ES-I3 (cell line): Measurements from ENCODE around the gene FIGN.

Source experiments
- H3K36me3 ChIP-seq: 2 replicates; pipeline ENCODE4 v1.6.1; 2013; ENCODE audit warnings: mild to moderate bottlenecking, low read length, control low read depth, moderate library complexity; ENCODE audit not compliant: insufficient read depth
- H3K4me1 ChIP-seq: 2 replicates; pipeline ENCODE4 v1.6.1; 2013; ENCODE audit warnings: mild to moderate bottlenecking, control low read depth, low read length; ENCODE audit not compliant: insufficient read depth
- H3K9ac ChIP-seq: 2 replicates; pipeline ENCODE4 v1.6.1; 2013; ENCODE audit warnings: low read depth, mild to moderate bottlenecking, low read length, moderate library complexity
- H3K9me3 ChIP-seq: 2 replicates; pipeline ENCODE4 v1.6.1; 2013; ENCODE audit warnings: mild to moderate bottlenecking, low read length, moderate library complexity; ENCODE audit not compliant: control insufficient read depth, insufficient read depth

FIGN gene

DNA sequence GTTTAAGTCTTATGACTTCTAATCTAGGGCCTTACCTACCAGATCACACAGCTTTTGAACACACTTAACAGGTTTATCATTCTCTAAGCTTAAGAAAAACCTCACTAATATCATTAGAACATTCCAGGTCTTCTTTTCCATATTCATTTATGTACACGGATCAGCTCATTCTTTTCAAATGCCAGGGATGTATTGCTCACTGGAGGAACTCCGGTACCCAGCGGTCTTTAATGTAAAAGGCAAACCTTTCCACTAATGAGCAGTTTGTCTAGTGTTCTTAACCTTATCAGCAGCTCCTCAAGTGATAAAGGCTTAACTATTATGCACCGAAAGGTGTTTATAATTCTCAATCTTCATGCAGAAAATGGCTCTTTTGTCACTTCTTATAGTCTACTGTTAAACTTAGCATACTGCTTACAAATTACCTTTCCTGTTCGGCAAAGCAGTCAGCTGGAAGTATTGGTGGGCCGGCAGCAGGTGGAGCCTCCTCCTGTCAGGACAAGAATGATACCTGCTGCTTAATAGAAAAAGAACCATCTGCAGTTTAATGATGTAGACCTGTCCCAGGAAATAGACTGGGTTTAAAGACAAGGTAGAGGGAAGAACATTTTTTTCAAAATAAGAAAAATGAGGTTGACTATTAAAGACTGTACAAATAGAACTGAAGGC lies 142.7 kb downstream of the FIGN start:
- no peaks in the 10 kb centered on the region for H3K36me3 ChIP-seq
- H3K9ac ChIP-seq, result no peak overlapping the region
- peaks cover 21% of the 10 kb centered on the region for H3K4me1 ChIP-seq
- no peaks in the 10 kb centered on the region for H3K9me3 ChIP-seq

DNA sequence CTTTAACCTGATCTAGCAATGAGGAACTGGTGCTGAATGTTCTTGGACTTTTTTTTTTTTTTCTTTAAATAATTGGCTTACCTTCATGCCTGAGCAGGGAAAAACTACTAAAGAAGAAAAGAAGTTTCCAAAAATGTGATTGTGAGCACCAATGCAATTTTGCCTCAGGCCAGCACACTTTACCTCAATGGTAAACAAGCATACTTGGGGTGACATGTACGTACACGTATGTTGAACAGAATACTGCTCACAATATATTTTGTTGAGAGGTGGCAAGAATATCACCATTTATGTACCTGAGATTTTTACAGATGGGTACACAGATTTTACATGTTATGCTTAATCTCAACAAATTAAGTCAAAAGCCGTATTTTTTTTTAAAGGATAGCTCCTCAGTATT lies 144.3 kb downstream of the FIGN start:
- Histone ChIP-seq H3K4me1 (peaks cover 21% of the 10 kb centered on the region), H3K36me3 (no peaks in the 10 kb centered on the region), H3K9ac (no peak overlapping the region), H3K9me3 (no peaks in the 10 kb centered on the region)

DNA sequence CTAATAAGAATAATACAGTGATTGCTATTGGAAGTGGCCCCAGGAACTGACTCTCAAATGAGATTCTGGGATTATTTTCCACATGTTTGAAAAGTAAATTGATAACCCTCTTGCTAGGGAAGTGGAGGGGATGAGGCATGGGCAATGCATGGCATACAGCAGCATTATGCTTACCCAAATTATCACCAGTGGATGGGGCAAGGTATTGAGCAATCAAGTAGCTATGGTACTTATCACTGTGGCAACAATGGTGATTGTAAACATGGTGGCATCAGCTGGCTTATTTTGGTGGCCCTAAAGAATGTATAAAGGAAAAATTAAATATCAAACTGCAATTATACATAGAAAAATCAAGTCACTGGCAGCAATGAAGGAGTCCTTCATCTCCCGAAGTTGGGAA lies 155.1 kb downstream of the FIGN start:
- Histone ChIP-seq H3K4me1 (no peaks in the 10 kb centered on the region), H3K9me3 (no peaks in the 10 kb centered on the region), H3K36me3 (no peaks in the 10 kb centered on the region), H3K9ac (no peak overlapping the region)

DNA sequence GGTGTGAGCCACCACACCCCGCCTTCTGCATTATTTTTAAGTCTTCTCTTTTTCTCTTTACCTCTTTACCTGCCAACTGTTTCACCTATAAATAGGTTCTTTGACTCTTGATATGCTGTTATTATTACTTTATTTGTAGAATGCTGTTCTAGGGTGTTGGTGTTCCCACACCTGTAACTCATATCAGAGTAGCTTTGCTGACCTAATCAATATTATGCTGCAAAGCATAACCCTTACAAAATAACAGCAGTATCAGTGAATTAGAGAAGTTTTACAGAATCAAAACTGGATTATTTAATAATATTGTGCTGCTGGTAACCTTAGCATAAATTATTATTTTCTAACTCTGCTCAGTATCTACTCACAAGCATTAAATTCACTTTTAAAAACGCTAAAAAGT lies 161.5 kb downstream of the FIGN start:
- Histone ChIP-seq H3K9ac (no peak overlapping the region), H3K9me3 (no peaks in the 10 kb centered on the region), H3K4me1 (no peaks in the 10 kb centered on the region), H3K36me3 (no peaks in the 10 kb centered on the region)

DNA sequence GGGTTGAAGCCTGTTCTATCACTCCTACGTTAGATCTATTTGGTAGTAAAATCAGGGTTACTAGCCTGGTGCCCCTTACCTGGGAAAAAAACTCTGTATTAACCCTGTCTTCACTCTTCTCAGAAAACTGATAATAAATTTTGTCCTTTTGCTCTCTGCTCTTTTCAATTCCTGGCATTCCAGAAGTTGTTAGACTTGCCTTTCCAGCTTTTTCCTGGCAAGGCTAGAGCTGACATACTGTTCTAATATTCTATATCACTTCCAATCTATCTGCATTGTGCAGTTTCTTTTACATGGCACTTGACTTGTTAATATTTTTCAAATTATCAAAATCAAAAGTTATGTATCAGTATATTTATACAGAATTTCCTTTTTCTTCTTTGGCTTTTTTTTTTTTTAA lies 162.2 kb downstream of the FIGN start:
- H3K4me1 ChIP-seq, result no peaks in the 10 kb centered on the region
- no peak overlapping the region for H3K9ac ChIP-seq
- H3K9me3 ChIP-seq, result no peaks in the 10 kb centered on the region
- no peaks in the 10 kb centered on the region for H3K36me3 ChIP-seq

DNA sequence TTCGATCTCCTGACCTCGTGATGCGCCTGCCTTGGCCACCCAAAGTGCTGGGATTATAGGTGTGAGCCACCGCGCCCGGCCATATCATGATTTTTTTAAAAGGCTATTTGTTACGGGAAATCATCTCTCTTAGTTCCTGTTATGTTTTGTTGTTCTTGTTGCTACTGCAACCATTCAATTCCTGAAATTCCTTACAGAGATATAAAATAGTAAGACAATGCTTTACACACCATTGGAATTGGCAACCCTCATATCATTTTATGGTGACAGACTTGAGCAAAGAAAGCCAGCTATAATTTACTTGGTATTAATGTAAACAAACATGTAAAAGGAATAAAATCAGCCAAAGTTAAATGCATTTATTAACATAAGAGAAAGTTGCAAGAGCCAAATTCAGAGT lies 163.0 kb downstream of the FIGN start:
- no peaks in the 10 kb centered on the region for H3K9me3 ChIP-seq
- H3K36me3 ChIP-seq, result no peaks in the 10 kb centered on the region
- no peaks in the 10 kb centered on the region for H3K4me1 ChIP-seq
- H3K9ac ChIP-seq, result no peak overlapping the region

DNA sequence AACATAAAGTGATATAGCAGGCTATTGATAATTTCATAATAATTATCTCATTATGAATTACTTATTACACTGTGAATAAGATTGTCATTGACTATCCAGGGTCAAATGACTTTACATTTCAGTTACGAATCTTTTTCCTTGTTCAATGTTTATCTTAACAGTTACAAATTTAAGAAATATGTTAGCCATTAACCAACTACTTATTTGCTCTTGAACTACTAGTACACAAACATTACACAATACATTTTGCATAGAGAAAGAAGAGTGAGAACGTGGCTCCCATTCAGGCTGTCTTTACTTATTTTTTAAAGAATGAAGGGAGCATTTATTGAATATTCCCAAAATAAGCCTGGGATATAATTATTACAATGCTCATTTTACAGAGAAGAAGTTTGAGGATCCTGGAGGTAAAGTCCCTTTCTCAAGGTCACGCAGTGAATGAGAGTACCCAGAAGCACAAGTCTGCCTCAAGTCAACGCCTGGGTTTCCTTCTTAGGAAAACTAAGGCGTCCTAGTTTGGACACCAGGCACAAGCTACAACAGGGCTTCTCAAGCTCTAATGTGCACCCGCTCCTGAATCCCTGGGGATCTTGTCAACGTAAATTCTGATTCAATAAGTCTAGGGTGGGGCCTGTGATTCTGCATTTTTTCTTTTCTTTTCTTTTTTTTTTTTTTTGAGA lies 164.2 kb downstream of the FIGN start:
- Histone ChIP-seq H3K4me1 (no peaks in the 10 kb centered on the region), H3K9ac (no peak overlapping the region), H3K9me3 (no peaks in the 10 kb centered on the region), H3K36me3 (no peaks in the 10 kb centered on the region)

DNA sequence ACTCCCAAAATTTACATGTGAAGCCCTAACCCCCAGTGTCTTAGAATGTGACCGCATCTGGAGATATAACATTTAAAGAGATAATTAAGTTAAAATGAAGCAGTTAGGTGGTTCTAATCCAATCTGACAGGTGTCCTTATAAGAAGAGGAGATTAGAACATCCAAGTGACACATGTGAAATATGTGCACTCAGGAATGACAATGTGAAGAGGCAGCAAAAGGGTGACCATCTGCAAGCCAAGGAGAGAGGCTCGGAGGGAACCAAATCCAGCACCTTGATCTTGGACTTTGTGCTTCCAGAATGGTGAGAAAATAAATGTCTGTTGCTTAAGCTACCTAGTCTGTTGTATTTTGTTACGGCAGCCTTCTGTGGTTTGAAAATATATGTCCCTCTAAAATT lies 165.4 kb downstream of the FIGN start:
- H3K36me3 ChIP-seq, result no peaks in the 10 kb centered on the region
- H3K9ac ChIP-seq, result no peak overlapping the region
- H3K9me3 ChIP-seq, result no peaks in the 10 kb centered on the region
- no peaks in the 10 kb centered on the region for H3K4me1 ChIP-seq

DNA sequence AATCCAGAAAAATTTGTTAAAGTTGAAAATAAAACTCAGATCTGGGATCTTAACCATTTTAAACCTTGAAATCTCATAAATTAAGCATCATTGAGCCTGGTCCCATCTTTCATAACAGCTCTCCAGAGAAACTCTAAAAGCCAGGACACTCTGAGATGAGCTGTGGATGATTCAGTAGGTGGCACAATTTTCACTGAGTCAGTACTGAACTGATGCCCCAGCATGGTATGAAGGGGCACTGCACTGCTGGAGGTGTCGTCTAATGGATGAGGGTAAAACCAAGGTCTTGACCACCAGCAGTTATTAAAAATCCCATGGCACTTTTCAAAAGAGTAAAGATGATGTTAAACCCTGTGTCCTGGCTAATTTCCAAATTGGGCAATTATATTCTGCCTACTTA lies 170.6 kb downstream of the FIGN start:
- H3K36me3 ChIP-seq, result no peaks in the 10 kb centered on the region
- H3K4me1 ChIP-seq, result no peaks in the 10 kb centered on the region
- no peak overlapping the region for H3K9ac ChIP-seq
- H3K9me3 ChIP-seq, result no peaks in the 10 kb centered on the region

DNA sequence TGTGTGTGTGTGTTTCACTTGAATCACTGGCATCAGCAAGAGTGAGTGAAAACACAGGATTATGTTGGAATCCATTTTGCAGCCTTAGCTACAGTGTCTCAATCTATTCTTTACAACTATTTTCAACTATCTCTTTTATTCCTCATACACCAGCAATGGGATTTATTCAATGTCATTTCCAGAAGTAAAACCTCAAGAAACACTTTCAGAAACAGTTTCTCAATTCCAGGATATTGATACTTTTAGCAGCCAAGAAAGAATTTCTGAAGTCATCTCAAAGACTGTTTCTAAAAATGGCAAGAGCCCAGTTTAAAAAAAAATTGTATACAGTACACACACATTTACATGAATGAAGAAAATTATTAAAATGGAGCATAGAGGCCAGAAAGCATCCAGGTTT lies 171.6 kb downstream of the FIGN start:
- Histone ChIP-seq H3K9ac (no peak overlapping the region), H3K36me3 (no peaks in the 10 kb centered on the region), H3K9me3 (no peaks in the 10 kb centered on the region), H3K4me1 (no peaks in the 10 kb centered on the region)

DNA sequence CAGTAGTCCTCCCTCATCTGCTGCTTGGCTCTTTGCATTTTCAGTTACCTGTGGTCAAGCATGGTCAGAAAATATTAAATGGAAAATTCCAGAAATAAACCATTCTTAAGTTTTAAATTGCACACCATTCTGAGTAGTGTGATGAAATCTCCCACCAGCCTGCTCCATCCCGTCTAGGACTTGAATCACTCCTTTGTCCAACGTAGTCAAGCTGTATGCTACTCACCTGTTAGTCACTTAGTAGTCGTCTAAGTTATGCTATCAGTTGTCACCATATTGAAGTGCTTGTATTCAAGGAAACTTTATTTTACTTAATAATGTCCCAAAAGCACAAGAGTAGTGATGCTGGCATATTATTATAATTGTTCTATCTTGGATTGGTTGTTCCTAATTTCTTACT lies 172.5 kb downstream of the FIGN start:
- Histone ChIP-seq H3K9ac (no peak overlapping the region), H3K9me3 (no peaks in the 10 kb centered on the region), H3K4me1 (no peaks in the 10 kb centered on the region), H3K36me3 (no peaks in the 10 kb centered on the region)

DNA sequence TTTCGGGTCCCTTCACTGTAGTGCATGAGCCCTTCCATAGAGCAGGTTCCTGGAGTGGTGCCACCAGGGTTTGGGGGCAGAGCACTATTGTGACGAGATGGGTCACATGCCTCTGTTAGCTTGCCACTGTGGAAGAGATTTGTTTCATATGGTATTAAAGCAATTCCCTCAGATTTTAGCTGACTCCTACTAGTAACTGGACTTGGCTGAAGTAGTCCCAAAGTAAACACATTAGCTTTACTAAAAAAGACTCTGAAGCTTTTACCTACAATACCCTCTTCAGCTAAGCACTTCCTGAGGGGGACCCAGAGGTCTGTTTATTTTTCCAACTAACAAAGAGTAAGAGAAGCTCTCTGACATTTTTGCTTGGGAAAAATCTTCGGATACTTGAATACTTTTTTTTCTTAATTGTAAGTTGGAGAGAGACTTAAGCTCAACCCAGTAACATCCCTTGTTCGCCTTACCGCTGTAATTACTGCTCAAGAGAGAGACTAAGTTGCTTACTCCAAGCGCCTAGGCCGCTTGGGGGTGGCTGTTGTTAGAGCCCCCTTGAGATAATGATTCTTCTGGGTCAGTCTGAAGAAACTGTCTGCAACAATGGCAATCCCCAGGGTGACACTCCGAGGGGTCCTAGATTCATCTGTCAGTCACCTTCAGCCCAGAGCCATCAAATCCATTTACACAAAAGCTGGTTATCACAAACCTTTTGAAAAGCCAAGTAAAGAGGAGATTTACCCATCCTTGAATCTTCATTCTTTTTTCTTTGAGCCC lies 177.4 kb downstream of the FIGN start:
- no peaks in the 10 kb centered on the region for H3K4me1 ChIP-seq
- no peak overlapping the region for H3K9ac ChIP-seq
- H3K36me3 ChIP-seq, result no peaks in the 10 kb centered on the region
- no peaks in the 10 kb centered on the region for H3K9me3 ChIP-seq

DNA sequence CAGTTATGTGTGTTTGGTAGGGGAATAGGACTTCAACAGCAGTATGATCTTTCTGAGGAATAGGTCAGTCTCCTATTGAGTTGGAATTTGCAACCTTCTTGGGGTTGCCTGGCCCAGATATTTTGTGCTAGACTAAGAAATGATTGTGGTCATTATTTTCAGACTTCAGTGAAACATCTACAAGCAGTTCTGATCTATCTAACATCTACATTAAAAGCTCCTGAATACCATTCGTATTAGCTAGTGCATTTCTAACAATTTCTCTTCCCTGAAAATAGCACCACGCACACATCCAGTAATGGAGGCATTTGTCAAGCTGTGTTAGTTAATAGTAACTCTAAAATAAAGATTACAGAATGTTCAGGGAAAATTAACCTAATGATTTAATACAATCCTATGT lies 179.3 kb downstream of the FIGN start:
- Histone ChIP-seq H3K9ac (no peak overlapping the region), H3K36me3 (no peaks in the 10 kb centered on the region), H3K9me3 (no peaks in the 10 kb centered on the region), H3K4me1 (no peaks in the 10 kb centered on the region)

DNA sequence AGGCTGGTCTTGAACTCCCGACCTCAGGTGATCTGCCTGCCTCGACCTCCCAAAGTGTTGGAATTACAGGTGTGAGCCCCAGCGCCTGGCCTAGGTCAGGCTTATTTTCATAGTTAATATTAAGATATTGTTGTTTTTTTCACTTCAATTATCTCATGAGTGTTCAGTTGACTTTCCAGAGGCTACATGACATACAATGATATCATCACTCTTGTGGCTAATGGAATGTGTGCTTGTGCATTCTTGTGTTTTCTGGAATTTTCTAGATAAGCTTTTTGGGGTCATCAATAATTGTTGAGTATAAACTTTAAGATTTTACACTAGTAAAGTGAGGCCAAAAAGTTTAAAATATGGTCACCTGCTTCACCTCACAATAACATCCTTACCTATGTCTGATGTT lies 180.9 kb downstream of the FIGN start:
- Histone ChIP-seq H3K9me3 (no peaks in the 10 kb centered on the region), H3K36me3 (no peaks in the 10 kb centered on the region), H3K4me1 (no peaks in the 10 kb centered on the region), H3K9ac (no peak overlapping the region)

DNA sequence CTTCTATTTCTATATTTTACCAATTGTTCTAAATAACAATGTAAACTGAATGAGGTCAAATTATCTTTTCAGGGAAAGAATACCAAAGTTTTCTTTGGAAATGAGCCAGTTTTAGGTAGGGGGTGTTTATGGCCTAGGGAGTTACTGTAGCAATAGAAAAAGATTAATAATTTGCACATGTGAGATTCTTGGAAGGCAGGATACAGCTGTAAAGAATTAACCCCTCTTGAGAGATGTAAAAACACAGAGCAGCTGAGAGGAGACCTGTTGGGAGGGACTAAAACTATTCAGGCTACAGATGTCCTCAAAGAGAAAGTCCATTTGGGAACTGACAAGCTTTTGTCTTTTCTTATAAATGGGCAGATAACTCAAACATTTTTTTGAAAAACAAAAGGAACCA lies 182.2 kb downstream of the FIGN start:
- no peaks in the 10 kb centered on the region for H3K9me3 ChIP-seq
- H3K36me3 ChIP-seq, result no peaks in the 10 kb centered on the region
- H3K9ac ChIP-seq, result no peak overlapping the region
- H3K4me1 ChIP-seq, result no peaks in the 10 kb centered on the region
